ENCODE measurements around the gene GALK1. TPM values are rescaled to one million over a fixed set of nuclear protein-coding genes. Genes with fewer than 3 reads are reported as not detected.

GALK1 gene
- total RNA-seq, 3 donors from 2014 or later = 7.1 to 18.2 (median 18.2) TPM

- Histone ChIP-seq H3K9me3 (no peaks in the 10 kb centered on the region), H3K4me1 (ENCODE audit: low read depth) (no peaks in the 10 kb centered on the region), H3K36me3 (ENCODE audit: low read depth) (no peaks in the 10 kb centered on the region), H3K4me3 (no peak overlapping the region)
- intact Hi-C loops (cut with DNase I, micrococcal nuclease) = no loop called here
- TF ChIP-seq CTCF (IDR thresholded peaks at IDR 0.05) = no peak
- DNase-seq (no peak), ATAC-seq (no peak)
Measured at GRCh38 chr17:75807861-75808260, 42.9 kb upstream of the GALK1 start.

- Histone ChIP-seq H3K4me1 (ENCODE audit: low read depth) (no peaks in the 10 kb centered on the region), H3K36me3 (ENCODE audit: low read depth) (no peaks in the 10 kb centered on the region), H3K9me3 (no peaks in the 10 kb centered on the region), H3K4me3 (no peak overlapping the region)
- intact Hi-C loops (cut with DNase I, micrococcal nuclease) = no loop called here
- no peak for TF ChIP-seq CTCF (IDR thresholded peaks at IDR 0.05)
- DNase-seq (no peak), ATAC-seq (no peak)
Measured at GRCh38 chr17:75806822-75807500, 42.0 kb upstream of the GALK1 start.

- no peaks in the 10 kb centered on the region for H3K36me3 ChIP-seq (ENCODE audit: low read depth)
- ATAC-seq = no peak
- intact Hi-C loops (cut with DNase I, micrococcal nuclease) = no loop called here
- H3K9me3 ChIP-seq = no peaks in the 10 kb centered on the region
- no peak for DNase-seq
- no peak for TF ChIP-seq CTCF (IDR thresholded peaks at IDR 0.05)
- H3K4me3 ChIP-seq = no peak overlapping the region
- H3K4me1 ChIP-seq (ENCODE audit: low read depth) = no peaks in the 10 kb centered on the region
Measured at GRCh38 chr17:75803883-75804282, 38.9 kb upstream of the GALK1 start.

- intact Hi-C loops (cut with DNase I, micrococcal nuclease) = no loop called here
Measured at GRCh38 chr17:75799402-75799801, 34.4 kb upstream of the GALK1 start.

GRCh38 chr17:75795820-75796607, 31.0 kb upstream of the GALK1 start:
- H3K4me1 ChIP-seq (ENCODE audit: low read depth) = no peaks in the 10 kb centered on the region
- ATAC-seq (peak; percentile 32), DNase-seq (no peak)
- no peaks in the 10 kb centered on the region for H3K36me3 ChIP-seq (ENCODE audit: low read depth)
- no peak for TF ChIP-seq CTCF (IDR thresholded peaks at IDR 0.05)
- no peak overlapping the region for H3K4me3 ChIP-seq
- intact Hi-C loops (cut with DNase I, micrococcal nuclease) = no loop called here
- H3K9me3 ChIP-seq = no peaks in the 10 kb centered on the region

More at GRCh38 chr17:75799402-75799801, 34.4 kb upstream of the GALK1 start:
- DNase-seq = no peak
- H3K4me1 ChIP-seq (ENCODE audit: low read depth) = no peaks in the 10 kb centered on the region
- no peaks in the 10 kb centered on the region for H3K36me3 ChIP-seq (ENCODE audit: low read depth)
- H3K4me3 ChIP-seq = no peak overlapping the region
- TF ChIP-seq CTCF (IDR thresholded peaks at IDR 0.05) = no peak
- no peaks in the 10 kb centered on the region for H3K9me3 ChIP-seq
- no peak for ATAC-seq
